GM18511 (cell line): ENCODE measurements around the gene CMIP.
"Not testable (repeated sequence)": the region's sequence is repeated elsewhere in the genome, so short reads cannot be mapped to it uniquely, and the experiment has no call there.

Experiments
- ATAC-seq: cut with Tn5 transposase; IDR thresholded peaks from one replicate; pipeline ENCODE4 v1.9.1; 2021; ENCODE audit warnings: mild to moderate bottlenecking, moderate library complexity; ENCODE audit not compliant: unreplicated experiment

Gene CMIP

DNA sequence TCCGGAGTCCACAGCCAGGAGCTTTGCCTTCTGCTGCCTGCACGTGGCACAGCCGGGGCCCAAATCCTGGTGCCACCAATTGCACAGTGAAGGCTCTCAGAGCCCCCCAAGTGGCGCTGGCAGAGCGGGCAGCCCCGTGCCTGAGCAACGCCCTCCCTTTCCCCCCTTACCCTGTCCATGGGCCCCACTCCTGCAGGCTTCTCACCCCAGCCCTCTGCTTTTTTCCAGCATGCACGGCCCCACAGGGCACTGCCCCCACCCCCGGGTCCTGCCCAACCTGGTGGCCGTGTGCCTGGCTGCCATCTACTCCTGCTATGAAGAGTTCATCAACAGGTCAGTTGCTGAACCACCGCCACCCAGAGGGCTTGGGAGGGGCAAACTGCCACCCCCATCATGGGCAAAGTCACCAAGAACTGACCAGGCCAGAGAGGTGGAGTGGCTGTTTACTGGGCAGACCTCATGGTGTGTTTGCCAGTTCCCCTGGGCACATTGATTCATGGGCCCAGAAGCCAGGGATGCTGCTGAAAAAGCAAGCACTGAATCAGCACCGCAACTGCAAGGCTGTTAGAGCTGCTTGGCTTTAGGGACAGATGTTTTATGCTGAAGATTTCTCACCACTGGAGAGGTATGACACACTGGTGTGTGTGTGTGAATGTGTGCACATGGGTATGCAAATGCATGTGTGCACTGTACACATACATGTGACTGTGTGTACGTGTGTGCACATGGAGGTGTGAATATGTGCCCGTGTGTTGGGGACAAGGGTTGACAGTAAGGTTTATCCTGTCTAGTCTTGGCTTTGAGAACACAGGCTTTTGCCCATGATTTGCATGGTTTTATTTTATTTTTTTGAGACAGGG, 227.4 kb downstream of the CMIP start:
- ATAC-seq: no peak

GRCh38 chr16:81673432-81673831, 228.8 kb downstream of the CMIP start:
- no peak for ATAC-seq

DNA sequence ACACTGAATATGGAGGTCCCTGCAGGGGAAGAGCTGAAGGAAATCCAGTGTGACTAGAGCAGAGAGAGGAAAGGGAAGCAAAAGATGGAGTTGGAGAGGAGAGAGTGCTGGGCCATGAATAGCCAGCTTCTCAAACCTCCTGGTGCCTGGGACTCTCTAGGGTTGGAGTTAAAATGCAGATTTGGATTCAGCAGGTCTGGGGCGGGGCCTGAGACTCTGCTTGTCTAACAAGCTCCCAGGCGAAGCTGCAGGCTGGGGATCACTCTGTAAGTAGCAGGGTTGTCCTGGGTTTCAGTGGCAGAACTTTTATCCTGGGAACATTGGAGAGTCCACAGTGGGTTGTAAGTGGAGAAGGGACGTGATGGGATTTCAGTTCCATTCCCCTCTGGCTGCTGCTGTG, 231.1 kb downstream of the CMIP start:
- ATAC-seq: no peak

DNA sequence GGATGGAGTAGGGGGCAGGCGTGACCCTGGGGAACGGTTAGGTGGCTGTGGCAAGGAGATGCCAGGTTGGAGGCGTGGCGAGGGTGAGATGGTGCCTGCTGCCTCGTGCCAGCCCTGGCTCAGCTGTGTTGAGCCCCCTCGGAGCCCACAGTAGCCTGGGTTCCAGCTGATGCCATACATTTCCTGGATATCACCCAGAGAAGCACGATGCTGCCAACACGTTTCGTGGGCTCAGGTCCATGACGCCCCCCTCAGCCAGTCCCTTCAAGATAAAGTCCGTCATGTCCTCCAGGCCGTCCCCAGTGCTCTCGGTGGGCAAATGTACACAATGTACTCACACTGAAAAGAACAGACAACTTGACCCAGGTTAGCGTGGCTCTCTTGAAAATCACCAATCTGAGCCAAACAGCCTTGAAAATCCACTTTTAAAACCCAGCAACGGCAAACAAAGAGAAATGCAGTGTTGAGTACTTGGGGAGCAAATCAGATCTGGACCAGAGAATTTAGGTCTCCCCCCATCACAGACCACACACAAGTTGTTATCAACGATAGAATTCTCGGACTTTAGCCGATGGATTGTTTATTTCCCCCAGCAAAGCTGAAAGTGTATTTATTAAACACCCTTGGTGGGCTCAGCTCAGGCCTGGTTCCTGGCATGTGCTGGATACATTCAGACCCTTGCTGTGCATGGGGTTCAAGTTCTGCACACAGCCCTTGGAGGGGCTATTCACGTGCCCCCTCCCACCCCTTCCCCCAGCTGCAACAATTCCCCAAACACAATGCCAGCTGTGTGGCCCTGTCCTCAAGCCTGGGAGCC, 231.7 kb downstream of the CMIP start:
- no peak for ATAC-seq

DNA sequence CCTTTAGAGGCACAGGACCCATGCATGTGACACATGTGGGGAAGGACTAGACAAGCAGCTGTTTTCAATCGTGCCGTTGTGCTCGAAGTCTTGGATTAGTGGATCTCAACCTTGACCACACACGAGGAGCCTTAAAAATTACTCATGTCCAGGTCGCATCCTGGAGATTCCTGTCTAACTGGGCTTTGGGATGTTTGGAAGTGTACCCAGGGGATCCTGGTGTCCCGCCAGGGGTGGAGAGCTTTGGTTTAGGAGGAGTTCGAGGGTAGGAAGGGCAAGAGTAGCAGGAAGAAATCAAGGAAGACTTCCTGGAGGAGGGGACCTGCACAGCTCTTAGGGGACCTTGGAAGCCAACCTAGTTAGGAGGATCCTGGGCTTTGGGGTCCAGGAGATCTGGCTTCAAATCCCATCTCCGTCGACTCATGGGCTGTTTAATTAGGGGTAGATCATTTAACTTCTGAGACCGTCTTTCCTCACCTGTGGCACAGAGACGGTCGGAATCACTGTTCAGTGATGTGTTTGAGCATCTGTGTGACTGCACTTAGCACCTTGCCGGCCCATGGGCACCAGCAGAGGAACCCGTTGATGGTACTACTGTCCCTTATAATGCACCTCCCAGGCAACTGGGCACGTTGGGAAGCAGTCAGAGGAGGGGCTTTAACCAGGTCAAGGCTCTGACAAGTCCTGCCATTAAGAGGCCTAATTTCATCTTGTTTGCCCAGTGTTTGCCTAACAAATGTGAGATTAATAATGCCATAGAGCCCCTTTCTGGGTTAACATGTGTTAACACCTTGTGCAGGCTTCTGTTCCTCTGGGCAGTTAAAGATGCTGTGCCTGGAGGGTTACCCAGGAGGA, 232.5 kb downstream of the CMIP start:
- ATAC-seq: no peak

- ATAC-seq: no peak
Observed at GRCh38 chr16:81678326-81679095, 233.9 kb downstream of the CMIP start.

GRCh38 chr16:81679721-81680430, 235.3 kb downstream of the CMIP start:
- no peak for ATAC-seq

GRCh38 chr16:81680444-81681275, 236.1 kb downstream of the CMIP start:
- no peak for ATAC-seq

- ATAC-seq: no peak
Observed at GRCh38 chr16:81681311-81681710, 236.7 kb downstream of the CMIP start.

GRCh38 chr16:81684242-81684837, 239.7 kb downstream of the CMIP start:
- no peak for ATAC-seq

GRCh38 chr16:81684901-81685300, 240.3 kb downstream of the CMIP start:
- no peak for ATAC-seq

- ATAC-seq: no peak
Observed at GRCh38 chr16:81686391-81687130, 242.0 kb downstream of the CMIP start.

DNA sequence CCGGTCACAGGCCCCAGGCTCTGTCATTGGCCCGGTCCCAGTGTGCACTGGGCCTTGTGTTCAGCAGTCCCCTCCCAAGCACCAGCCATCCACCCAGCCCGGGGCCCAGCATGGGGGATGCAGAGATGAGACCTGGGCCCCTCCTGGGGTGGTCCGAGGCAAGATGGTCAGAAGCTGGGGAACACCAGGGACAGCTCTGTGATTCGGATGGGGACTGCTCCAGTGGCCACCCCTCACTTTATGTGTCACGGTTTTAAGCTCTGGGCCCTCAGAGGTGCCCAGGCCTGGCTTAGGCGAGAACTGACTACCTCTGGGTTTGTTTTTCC, 242.5 kb downstream of the CMIP start:
- ATAC-seq: no peak

GRCh38 chr16:81688182-81688581, 243.6 kb downstream of the CMIP start:
- no peak for ATAC-seq

DNA sequence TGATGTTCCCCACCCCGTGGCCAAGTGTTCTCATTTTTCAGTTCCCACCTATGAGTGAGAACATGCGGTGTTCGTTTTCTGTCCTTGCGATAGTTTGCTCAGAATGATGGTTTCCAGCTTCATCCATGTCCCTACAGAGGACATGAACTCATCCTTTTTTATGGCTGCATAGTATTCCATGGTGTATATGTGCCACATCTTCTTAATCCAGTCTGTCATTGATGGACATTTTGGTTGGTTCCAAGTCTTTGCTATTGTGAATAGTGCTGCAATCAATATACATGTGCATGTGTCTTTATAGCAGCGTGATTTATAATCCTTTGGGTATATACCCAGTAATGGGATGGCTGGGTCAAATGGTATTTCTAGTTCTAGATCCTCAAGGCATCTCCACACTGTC, 244.2 kb downstream of the CMIP start:
- ATAC-seq: not testable (repeated sequence)

- ATAC-seq: no peak
Observed at GRCh38 chr16:81692021-81692420, 247.4 kb downstream of the CMIP start.

DNA sequence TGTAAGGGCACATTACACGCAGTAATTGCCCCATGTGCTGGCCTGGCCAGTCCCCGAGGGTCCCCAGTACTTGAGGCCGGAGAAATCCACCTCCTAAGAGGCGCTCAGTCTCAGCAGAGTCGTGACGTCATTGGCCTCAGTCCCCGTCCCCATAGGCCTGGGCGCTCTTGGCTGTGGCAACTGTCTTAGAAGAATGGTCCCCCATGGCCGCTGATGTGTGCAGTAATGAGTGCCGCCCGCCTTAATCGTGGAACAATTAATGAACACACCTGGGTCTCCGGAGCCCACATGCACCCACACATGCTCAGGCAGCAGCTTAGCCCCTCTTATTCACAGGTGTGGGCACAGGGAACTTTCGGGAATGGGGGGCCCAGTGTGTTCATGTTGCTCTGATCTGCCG, 248.0 kb downstream of the CMIP start:
- ATAC-seq: no peak
